ENCODE measurements around the gene ZNF296. TPM values are rescaled to one million over a fixed set of nuclear protein-coding genes. Genes with fewer than 3 reads are reported as not detected.
A peak's percentile ranks its signal among the peaks of the same experiment; 100 is the strongest.

The ZNF296 gene
- total and polyA plus RNA-seq, 5 donors from 2014 or later = 1.8 to 3.0 (median 2.1) TPM

DNA sequence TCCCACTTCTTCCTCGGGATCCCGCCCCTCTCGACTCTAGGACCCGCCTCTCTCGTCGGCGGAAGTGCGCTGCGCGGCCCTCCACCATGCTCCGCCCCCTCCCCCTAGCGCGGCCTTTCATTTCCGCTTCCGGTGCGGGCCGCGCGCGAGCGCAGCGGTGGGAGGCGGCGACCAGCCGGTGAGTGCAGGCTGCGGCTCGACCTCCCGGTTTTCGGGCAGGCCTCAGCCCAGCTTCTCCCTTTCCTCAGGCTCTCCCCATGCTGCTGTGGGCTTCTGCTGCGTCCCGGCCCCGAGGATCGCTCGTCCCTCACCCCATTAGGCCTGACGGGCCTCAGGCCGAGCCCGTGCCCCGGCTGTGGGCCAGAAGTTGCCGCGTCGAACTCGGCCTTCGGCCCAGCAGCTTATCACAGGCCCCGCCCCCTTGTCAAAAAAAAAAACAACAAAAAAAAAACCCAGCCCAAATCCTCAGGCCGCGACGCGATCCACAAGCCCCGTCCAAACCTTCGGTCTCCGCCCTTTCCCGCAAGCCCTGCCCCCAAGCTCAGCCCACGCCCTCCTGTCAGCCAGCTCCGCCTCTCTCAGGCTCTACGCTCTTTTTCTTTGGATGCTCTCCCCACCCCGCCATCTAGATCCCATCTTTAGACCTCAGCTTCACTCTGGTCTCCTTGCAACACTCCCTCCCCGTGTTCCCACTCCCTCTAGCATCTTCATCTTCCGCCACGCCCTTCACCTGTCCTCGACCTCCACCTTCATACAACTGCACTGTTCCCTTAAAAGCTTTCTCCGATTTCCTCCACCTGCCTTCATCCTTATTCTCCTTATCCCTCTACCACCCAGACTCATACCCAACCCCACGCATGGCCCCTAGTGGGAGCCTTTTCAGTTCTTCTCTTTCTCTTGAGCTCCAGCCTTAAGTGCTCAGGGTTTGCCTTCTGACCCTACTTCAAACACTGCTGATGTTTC lies 37.1 kb downstream of the ZNF296 start, which contains the start of gene CLASRP:
CLASRP (plus strand) TSS at position 115 of the 963 bp plus-strand sequence. CDS start 1,168 bp downstream, outside the sequence.
- peaks cover 25% of the 10 kb centered on the region for H3K4me1 ChIP-seq (ENCODE audit: control insufficient read depth, insufficient read depth, low read length, poor library complexity, severe bottlenecking)
- ATAC-seq (ENCODE audit: low read depth in 2 of 2) (peak; percentile 91 to 94), DNase-seq (peak; percentile 86 to 90 (median 86))
- H3K4me3 Mint-ChIP-seq = peak within 1 kb of the TSS; percentile 91 to 99 (median 97)
- no peaks in the 10 kb centered on the region for H3K9me3 Mint-ChIP-seq
- peak within 1 kb of the TSS; percentile 86 for H3K4me3 ChIP-seq (ENCODE audit: low read depth, low read length)
- H3K27me3 Mint-ChIP-seq = no peaks in the 10 kb centered on the region
- peaks cover 0 to 37% (median 22%) of the 10 kb centered on the region in 4 donors for H3K4me1 Mint-ChIP-seq
- H3K36me3 Mint-ChIP-seq = peaks cover 21% of the 10 kb centered on the region
- no peaks in the 10 kb centered on the region for H3K9me3 ChIP-seq (ENCODE audit: control insufficient read depth in 2 of 2, low read length in 2 of 2)
- no peaks in the 10 kb centered on the region for H3K27me3 ChIP-seq (ENCODE audit: control insufficient read depth, insufficient read depth, low read length)
- H3K27ac Mint-ChIP-seq = peak within 1 kb of the TSS; percentile 96 to 100 (median 99)
- peaks cover 35% of the 10 kb centered on the region for H3K36me3 ChIP-seq (ENCODE audit: control insufficient read depth, insufficient read depth, low read length)
- peak within 1 kb of the TSS; percentile 98 for H3K27ac ChIP-seq (ENCODE audit: insufficient read depth, low read length, poor library complexity, severe bottlenecking)

DNA sequence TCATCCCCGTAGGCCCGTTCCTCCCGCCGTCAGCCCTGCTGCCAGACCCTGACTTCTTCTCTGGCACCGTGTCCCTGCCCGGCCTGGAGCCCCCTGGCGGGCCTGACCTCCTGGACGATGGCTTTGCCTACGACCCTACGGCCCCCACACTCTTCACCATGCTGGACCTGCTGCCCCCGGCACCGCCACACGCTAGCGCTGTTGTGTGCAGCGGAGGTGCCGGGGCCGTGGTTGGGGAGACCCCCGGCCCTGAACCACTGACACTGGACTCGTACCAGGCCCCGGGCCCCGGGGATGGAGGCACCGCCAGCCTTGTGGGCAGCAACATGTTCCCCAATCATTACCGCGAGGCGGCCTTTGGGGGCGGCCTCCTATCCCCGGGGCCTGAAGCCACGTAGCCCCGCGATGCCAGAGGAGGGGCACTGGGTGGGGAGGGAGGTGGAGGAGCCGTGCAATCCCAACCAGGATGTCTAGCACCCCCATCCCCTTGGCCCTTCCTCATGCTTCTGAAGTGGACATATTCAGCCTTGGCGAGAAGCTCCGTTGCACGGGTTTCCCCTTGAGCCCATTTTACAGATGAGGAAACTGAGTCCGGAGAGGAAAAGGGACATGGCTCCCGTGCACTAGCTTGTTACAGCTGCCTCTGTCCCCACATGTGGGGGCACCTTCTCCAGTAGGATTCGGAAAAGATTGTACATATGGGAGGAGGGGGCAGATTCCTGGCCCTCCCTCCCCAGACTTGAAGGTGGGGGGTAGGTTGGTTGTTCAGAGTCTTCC lies 38.7 kb downstream of the ZNF296 start:
- Histone ChIP-seq H3K4me1 (ENCODE audit: control insufficient read depth, insufficient read depth, low read length, poor library complexity, severe bottlenecking) (peaks cover 25% of the 10 kb centered on the region), H3K27ac (ENCODE audit: insufficient read depth, low read length, poor library complexity, severe bottlenecking) (no peak overlapping the region), H3K9me3 (ENCODE audit: control insufficient read depth in 2 of 2, low read length in 2 of 2) (no peaks in the 10 kb centered on the region), H3K4me3 (ENCODE audit: low read depth, low read length) (no peak overlapping the region), H3K36me3 (ENCODE audit: control insufficient read depth, insufficient read depth, low read length) (peaks cover 30% of the 10 kb centered on the region), H3K27me3 (ENCODE audit: control insufficient read depth, insufficient read depth, low read length) (no peaks in the 10 kb centered on the region)
- peaks cover 25% of the 10 kb centered on the region for H3K36me3 Mint-ChIP-seq
- H3K4me1 Mint-ChIP-seq = peaks cover 0 to 33% (median 22%) of the 10 kb centered on the region in 4 donors
- H3K4me3 Mint-ChIP-seq = peak overlapping the region in 3 of 4 donors; percentile 54 to 67 (median 59)
- no peak for DNase-seq
- no peaks in the 10 kb centered on the region for H3K9me3 Mint-ChIP-seq
- ATAC-seq (ENCODE audit: low read depth in 2 of 2) = no peak
- H3K27ac Mint-ChIP-seq = peak overlapping the region in 2 of 3 donors; percentile 84 to 99
- no peaks in the 10 kb centered on the region for H3K27me3 Mint-ChIP-seq

DNA sequence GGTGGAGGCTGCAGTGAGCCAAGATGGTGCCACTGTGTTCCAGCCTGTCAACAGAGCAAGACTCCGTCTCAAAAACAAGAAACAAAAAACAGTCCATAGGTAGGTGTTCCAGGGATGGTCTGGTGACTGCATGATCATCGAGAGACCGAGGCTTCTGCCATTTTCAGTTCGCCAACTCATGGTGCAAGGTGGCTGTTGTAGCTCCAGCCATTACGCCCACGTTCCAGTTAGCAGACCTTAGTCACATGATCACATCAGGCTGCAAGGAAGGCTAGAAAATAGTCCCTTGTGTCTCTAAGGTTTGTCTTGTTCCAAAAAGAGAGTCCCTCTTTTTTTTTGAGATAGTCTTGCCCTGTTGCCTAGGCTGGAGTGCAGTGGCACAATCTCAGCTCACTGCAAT lies 40.5 kb downstream of the ZNF296 start:
- Mint-ChIP-seq H3K4me3 (no peak overlapping the region), H3K27ac (no peak overlapping the region), H3K36me3 (peaks cover 16% of the 10 kb centered on the region), H3K9me3 (no peaks in the 10 kb centered on the region), H3K4me1 (peaks cover 0 to 18% (median 11%) of the 10 kb centered on the region in 4 donors), H3K27me3 (no peaks in the 10 kb centered on the region)
- no peak overlapping the region for H3K4me3 ChIP-seq (ENCODE audit: low read depth, low read length)
- no peaks in the 10 kb centered on the region for H3K27me3 ChIP-seq (ENCODE audit: control insufficient read depth, insufficient read depth, low read length)
- no peaks in the 10 kb centered on the region for H3K9me3 ChIP-seq (ENCODE audit: control insufficient read depth in 2 of 2, low read length in 2 of 2)
- DNase-seq (no peak), ATAC-seq (ENCODE audit: low read depth in 2 of 2) (no peak)
- peaks cover 22% of the 10 kb centered on the region for H3K36me3 ChIP-seq (ENCODE audit: control insufficient read depth, insufficient read depth, low read length)
- H3K4me1 ChIP-seq (ENCODE audit: control insufficient read depth, insufficient read depth, low read length, poor library complexity, severe bottlenecking) = peaks cover 14% of the 10 kb centered on the region
- no peak overlapping the region for H3K27ac ChIP-seq (ENCODE audit: insufficient read depth, low read length, poor library complexity, severe bottlenecking)

GRCh38 chr19:45032421-45032820 lies 43.9 kb downstream of the ZNF296 start:
- ATAC-seq (ENCODE audit: low read depth in 2 of 2) (no peak), DNase-seq (no peak)
- Mint-ChIP-seq H3K9me3 (no peaks in the 10 kb centered on the region), H3K4me3 (no peak overlapping the region), H3K27me3 (no peaks in the 10 kb centered on the region), H3K27ac (no peak overlapping the region), H3K4me1 (no peaks in the 10 kb centered on the region), H3K36me3 (peaks cover 8% of the 10 kb centered on the region)
- H3K27ac ChIP-seq (ENCODE audit: insufficient read depth, low read length, poor library complexity, severe bottlenecking) = no peak overlapping the region
- peaks cover 39% of the 10 kb centered on the region for H3K36me3 ChIP-seq (ENCODE audit: control insufficient read depth, insufficient read depth, low read length)
- H3K27me3 ChIP-seq (ENCODE audit: control insufficient read depth, insufficient read depth, low read length) = no peaks in the 10 kb centered on the region
- H3K4me1 ChIP-seq (ENCODE audit: control insufficient read depth, insufficient read depth, low read length, poor library complexity, severe bottlenecking) = no peaks in the 10 kb centered on the region
- no peaks in the 10 kb centered on the region for H3K9me3 ChIP-seq (ENCODE audit: control insufficient read depth in 2 of 2, low read length in 2 of 2)
- H3K4me3 ChIP-seq (ENCODE audit: low read depth, low read length) = no peak overlapping the region

DNA sequence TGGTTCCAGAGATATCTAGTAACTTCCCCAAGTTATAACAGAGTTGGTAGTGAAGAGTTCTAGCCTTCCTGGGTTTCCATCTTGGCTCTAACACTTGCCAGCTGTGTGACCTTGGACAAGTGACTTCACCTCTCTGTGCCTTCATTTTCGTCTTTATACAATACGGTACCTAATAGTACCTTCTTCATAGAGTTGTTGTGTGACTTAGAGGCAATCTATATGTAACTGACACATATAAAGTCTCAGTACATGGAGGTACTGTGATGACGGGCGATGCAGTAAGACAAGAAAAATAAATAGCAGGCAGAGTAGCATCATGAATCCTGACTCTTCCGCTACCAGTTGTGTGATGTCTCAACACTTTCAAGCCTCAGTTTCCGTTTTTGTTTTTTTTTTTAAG lies 45.5 kb downstream of the ZNF296 start:
- Histone ChIP-seq H3K4me3 (ENCODE audit: low read depth, low read length) (no peak overlapping the region), H3K27me3 (ENCODE audit: control insufficient read depth, insufficient read depth, low read length) (no peaks in the 10 kb centered on the region), H3K36me3 (ENCODE audit: control insufficient read depth, insufficient read depth, low read length) (peaks cover 39% of the 10 kb centered on the region), H3K9me3 (ENCODE audit: control insufficient read depth in 2 of 2, low read length in 2 of 2) (no peaks in the 10 kb centered on the region), H3K4me1 (ENCODE audit: control insufficient read depth, insufficient read depth, low read length, poor library complexity, severe bottlenecking) (no peaks in the 10 kb centered on the region), H3K27ac (ENCODE audit: insufficient read depth, low read length, poor library complexity, severe bottlenecking) (no peak overlapping the region)
- DNase-seq (no peak), ATAC-seq (ENCODE audit: low read depth in 2 of 2) (no peak)
- no peaks in the 10 kb centered on the region for H3K27me3 Mint-ChIP-seq
- peaks cover 0 to 2% (median 0%) of the 10 kb centered on the region in 4 donors for H3K4me1 Mint-ChIP-seq
- no peak overlapping the region for H3K27ac Mint-ChIP-seq
- H3K4me3 Mint-ChIP-seq = no peak overlapping the region
- H3K36me3 Mint-ChIP-seq = peaks cover 12% of the 10 kb centered on the region
- no peaks in the 10 kb centered on the region for H3K9me3 Mint-ChIP-seq

DNA sequence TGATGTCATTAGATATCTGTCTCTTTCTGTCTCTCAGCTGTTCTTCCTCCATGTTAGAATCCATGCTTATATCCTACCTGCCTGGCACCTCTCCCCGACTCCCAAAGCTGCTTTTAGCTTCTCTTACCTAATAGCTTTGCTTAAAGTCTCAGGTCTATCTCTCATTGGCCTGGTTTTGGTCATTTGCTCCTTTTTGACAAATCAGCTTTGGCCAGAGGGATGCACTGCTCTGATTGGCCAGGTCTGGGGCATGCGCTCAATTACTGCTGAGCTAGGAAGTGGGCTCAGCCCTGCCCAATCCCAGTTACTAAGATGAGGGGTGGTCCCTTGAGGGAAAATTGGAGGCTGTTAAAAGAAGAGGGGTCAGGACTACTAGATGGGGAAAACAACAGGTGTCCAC lies 48.9 kb downstream of the ZNF296 start:
- H3K9me3 ChIP-seq (ENCODE audit: control insufficient read depth in 2 of 2, low read length in 2 of 2) = no peaks in the 10 kb centered on the region
- peaks cover 13% of the 10 kb centered on the region for H3K36me3 Mint-ChIP-seq
- peaks cover 28% of the 10 kb centered on the region for H3K36me3 ChIP-seq (ENCODE audit: control insufficient read depth, insufficient read depth, low read length)
- H3K27me3 ChIP-seq (ENCODE audit: control insufficient read depth, insufficient read depth, low read length) = no peaks in the 10 kb centered on the region
- H3K27me3 Mint-ChIP-seq = no peaks in the 10 kb centered on the region
- H3K27ac ChIP-seq (ENCODE audit: insufficient read depth, low read length, poor library complexity, severe bottlenecking) = no peak overlapping the region
- H3K4me3 Mint-ChIP-seq = no peak overlapping the region
- H3K4me3 ChIP-seq (ENCODE audit: low read depth, low read length) = no peak overlapping the region
- no peaks in the 10 kb centered on the region for H3K9me3 Mint-ChIP-seq
- no peaks in the 10 kb centered on the region for H3K4me1 ChIP-seq (ENCODE audit: control insufficient read depth, insufficient read depth, low read length, poor library complexity, severe bottlenecking)
- H3K27ac Mint-ChIP-seq = peak overlapping the region in 1 of 3 donors; percentile 54
- peaks cover 0 to 2% (median 0%) of the 10 kb centered on the region in 4 donors for H3K4me1 Mint-ChIP-seq
- ATAC-seq (ENCODE audit: low read depth in 2 of 2) (no peak), DNase-seq (no peak)

GRCh38 chr19:45025264-45025663 lies 51.0 kb downstream of the ZNF296 start:
- ATAC-seq (ENCODE audit: low read depth in 2 of 2) = no peak
- DNase-seq = no peak
- no peaks in the 10 kb centered on the region for H3K9me3 ChIP-seq (ENCODE audit: control insufficient read depth in 2 of 2, low read length in 2 of 2)
- no peaks in the 10 kb centered on the region for H3K4me1 ChIP-seq (ENCODE audit: control insufficient read depth, insufficient read depth, low read length, poor library complexity, severe bottlenecking)
- H3K27me3 ChIP-seq (ENCODE audit: control insufficient read depth, insufficient read depth, low read length) = no peaks in the 10 kb centered on the region
- Mint-ChIP-seq H3K36me3 (peaks cover 10% of the 10 kb centered on the region), H3K27ac (no peak overlapping the region), H3K4me1 (peaks cover 0 to 2% (median 0%) of the 10 kb centered on the region in 4 donors), H3K27me3 (no peaks in the 10 kb centered on the region), H3K9me3 (no peaks in the 10 kb centered on the region), H3K4me3 (no peak overlapping the region)
- no peak overlapping the region for H3K4me3 ChIP-seq (ENCODE audit: low read depth, low read length)
- H3K36me3 ChIP-seq (ENCODE audit: control insufficient read depth, insufficient read depth, low read length) = peaks cover 21% of the 10 kb centered on the region
- no peak overlapping the region for H3K27ac ChIP-seq (ENCODE audit: insufficient read depth, low read length, poor library complexity, severe bottlenecking)

Data from CD4-positive, CD25-positive, alpha-beta regulatory T cell (primary cell).